ENCODE measurements around the gene CCNQ.

GRCh38 chrX:153599192-153600031, 473 bp upstream of the CCNQ start:
- TF ChIP-seq EZH2 (IDR thresholded peaks at IDR 0.05; ENCODE audit: insufficient read depth, poor library complexity, severe bottlenecking) (no peak), EZH2phosphoT487 (IDR thresholded peaks at IDR 0.05; ENCODE audit: insufficient read depth, low read depth) (no peak)
